ENCODE measurements around the gene HERC6.
"Not testable (repeated sequence)": the region's sequence is repeated elsewhere in the genome, so short reads cannot be mapped to it uniquely, and the experiment has no call there.

HERC6 gene

DNA sequence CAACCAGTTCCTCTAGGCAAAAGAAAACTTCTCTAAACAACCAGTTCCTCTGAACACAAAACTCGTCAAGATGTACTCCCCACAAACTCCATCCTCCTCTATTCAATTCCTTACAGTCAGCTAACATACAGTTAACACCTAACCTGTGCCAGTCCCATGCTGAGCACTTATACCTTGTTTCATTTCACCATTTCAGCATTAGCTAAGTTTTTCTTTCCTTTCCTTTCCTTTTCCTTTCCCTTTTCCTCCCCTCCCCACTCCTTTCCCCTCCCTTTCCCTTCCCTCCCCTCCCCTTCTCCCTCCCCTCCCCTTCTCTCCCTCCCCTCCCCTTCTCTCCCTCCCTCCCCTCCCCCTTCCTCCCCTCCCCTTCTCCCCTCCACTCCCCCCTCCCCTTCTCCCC lies 13.1 kb downstream of the HERC6 start:
- DNase-seq, result no peak

DNA sequence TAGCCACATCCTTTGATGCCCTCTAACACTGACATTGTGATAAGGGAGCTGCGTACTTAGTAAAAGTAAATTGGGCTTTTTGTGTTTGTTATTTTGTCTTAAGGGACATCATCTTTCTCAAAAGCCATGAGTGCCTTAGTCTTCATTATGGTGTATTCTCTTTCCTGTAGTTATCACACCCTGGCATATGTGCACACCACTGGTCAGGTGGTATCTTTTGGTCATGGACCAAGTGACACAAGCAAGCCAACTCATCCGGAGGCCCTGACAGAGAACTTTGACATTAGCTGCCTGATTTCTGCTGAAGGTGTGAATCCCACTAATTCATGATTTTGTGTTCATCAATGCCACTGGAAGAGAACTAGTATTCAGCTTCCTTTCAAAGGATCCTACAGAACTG lies 18.0 kb downstream of the HERC6 start:
- no peak for DNase-seq

GRCh38 chr4:88398381-88398780 lies 19.7 kb downstream of the HERC6 start:
- no peak for DNase-seq

DNA sequence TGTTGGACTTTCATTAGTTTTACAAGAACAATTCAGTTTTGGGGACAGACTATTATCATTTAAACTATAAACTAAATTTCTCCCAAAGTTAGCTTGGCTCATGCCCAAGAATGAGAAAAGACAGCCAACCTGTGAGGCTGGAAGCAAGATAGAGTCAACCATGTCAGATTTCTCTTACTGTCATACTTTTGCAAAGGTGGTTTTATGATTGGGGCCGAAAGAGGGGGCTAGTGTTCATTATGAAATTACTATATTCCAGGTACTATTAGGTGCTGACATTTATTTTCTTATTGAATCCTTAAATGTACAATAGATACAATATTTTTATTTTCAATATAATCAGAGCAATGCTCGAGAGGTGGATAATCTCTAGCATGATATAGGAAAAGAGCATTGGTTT lies 30.6 kb downstream of the HERC6 start:
- DNase-seq, result no peak

DNA sequence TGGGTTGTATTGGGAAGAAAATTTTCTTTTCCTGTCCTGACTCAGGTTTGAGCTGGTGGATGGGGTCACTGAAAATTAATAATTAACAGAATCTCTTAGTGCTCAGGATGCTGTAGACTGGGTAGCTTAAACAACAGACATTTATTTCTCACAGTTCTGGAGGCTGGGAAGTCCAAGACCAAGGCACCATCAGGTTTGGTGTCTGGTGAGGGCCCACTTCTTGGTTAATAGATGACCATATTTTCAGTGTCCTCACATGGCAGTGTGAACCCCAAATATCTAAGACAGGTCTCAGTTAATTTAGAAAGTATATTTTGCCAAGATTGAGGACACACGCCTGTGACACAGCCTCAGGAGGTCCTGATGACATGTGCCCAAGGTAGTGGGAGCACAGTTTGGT lies 31.1 kb downstream of the HERC6 start:
- DNase-seq, result no peak

DNA sequence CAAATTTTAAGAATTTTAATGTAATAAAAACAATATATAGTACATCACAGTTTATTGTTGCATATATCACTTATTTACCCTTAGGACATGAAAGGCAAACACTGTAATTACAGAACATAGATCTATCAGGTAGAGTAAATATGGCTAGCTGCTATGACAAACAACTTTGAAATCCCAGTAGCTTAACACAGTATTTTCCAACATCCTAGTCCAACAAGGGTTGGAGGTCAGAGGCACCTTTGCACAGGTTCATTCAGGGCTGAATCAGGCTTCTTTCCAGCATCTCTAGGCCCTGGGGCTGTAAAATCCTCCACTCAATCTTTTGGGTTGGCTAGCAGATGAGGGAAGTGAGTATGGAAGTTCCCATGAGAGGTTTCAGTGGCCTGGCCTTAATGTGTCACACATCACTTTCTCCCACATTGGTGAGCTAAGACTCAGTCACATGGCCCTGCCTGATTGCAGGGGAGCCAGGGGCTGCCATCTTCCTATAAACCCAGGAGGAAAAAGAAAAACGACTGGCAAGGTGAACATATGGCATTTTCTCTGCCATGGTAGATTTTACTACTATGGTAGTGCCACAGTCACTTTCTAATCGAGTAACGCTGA lies 32.9 kb downstream of the HERC6 start:
- no peak for DNase-seq

- no peak for DNase-seq
Measured at GRCh38 chr4:88413801-88414200, 35.1 kb downstream of the HERC6 start.

DNA sequence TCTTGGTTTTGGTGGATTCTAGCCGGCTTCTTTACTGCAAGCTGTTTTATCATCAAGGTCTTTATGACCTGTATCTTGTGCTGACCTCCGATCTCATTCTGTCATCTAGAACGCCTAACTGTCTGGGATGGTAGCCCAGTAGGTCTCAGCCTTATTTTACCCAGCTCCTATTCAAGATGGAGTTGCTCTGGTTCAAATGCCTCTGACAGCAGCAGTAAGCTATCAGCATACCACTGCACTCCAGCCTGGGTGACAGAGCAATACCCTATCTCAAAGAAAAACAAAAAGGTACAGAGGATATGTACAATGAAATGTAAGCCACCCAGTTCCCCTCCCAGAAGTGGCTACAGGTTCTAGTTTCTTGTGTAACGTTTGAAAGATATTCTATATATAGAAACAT lies 36.1 kb downstream of the HERC6 start:
- DNase-seq, result no peak

DNA sequence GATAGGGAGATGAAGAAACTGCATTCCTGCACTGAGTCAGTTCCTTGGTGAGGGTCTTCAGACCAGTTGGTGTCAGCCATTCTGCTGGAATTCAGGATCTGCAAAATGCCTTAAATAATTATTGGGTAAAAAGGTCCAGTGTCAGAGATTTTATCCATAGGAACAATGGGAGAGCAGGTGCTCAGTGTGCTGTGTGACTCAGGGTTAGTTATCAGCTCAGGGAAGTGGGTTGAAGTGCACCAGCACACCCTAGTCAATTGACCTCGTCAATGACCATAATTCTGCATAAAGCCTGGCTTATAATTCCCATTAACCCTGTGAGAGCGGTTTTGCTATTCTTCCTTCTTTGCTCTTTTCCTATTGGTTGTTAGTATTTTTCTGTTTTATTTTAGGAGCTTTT lies 37.3 kb downstream of the HERC6 start:
- no peak for DNase-seq

- DNase-seq, result no peak
Measured at GRCh38 chr4:88418411-88418810, 39.8 kb downstream of the HERC6 start.

DNA sequence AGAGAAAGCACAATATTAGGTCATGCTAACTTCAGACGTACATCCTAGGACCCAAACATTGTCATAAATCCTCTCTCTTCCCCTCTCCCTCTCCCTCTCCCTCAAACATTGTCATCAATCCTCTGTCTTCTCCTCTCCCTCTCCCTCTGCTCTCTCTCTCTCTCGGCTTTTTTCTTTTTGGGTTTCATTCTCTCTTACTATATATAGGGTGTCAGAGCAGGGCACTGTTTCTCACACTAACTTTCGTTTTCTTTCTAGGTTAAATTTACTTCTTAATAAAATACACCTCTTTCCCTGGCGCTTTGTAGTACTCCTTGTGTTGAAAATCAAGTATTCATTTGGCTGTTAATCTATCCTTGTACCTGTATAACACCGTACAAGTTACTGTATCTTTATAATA lies 41.2 kb downstream of the HERC6 start:
- DNase-seq, result no peak

DNA sequence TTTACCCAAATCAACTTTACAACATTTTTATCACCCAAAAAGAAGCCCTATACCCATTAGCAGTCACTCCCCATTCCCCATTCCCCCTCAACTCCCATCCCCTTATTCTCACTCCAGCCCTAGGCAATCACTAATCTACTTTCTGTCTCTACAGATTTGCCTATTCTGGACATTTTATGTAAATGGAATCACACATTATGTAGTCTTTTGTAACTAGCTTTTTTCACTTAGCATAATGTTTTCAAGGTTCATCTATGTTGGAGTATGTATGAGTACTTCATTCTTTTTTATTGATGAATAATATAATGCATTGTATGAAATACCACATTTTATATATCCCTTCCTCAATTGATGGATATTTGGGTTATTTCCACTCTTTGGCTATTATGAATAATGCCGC lies 42.2 kb downstream of the HERC6 start:
- no peak for DNase-seq

DNA sequence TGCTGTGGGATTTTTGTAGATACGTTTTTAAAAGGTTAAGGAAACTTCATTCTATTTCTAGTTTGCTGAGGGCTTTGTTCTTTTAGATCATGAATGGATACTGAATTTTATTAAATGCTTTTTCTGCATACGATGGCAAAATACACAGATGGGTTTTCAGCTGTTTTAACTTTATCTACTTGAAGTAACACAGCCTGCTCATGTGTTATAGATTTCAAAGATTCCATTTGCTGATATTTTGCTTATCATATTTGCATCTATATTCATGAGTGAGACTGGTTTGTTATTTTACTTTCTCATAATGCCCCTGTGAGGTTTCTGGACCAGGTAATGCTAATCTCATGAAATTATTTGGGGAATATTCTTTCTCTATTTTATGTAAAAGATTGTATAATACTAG lies 43.8 kb downstream of the HERC6 start:
- DNase-seq, result no peak

- no peak for DNase-seq
Measured at GRCh38 chr4:88429401-88429800, 50.7 kb downstream of the HERC6 start.

- DNase-seq, result no peak
Measured at GRCh38 chr4:88435987-88436693, 57.5 kb downstream of the HERC6 start.

DNA sequence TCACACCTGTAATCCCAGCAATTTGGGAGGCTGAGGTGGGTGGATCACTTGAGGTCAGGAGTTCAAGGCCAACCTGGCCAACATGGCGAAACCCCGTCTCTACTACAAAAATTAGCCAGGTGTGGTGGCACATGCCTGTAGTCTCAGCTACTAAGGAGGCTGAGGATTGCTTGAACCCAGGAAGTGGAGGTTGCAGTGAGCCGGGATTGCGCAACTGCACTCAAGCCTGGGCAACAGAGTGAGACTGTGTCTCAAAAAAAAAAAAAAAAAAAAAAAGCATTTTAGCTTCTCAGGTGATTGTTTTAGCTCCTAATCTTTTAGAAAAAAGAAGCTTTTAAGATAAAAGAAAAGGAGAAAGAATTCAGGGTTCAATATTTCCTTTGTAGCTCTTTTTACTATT lies 59.2 kb downstream of the HERC6 start:
- DNase-seq, result not testable (repeated sequence)

- no peak for DNase-seq
Measured at GRCh38 chr4:88439161-88439760, 60.6 kb downstream of the HERC6 start.

DNA sequence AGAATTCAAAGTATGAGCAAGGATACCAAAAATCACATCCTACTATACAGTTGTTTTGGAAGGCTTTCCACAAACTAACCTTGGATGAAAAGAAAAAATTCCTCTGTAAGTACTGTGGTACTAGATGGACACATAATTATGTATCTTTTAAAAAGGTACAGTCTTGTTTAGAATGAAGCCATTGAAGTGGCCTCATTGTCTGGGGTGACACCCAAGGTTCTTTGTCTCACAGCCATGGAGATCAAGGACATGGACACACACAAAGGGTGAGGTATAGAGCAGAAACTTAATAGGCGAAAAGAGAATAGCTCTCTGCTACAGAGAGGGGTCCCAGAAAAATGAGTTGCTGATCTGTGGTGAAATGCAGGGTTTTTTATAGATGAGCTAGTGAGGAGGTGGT lies 61.5 kb downstream of the HERC6 start:
- DNase-seq, result no peak

DNA sequence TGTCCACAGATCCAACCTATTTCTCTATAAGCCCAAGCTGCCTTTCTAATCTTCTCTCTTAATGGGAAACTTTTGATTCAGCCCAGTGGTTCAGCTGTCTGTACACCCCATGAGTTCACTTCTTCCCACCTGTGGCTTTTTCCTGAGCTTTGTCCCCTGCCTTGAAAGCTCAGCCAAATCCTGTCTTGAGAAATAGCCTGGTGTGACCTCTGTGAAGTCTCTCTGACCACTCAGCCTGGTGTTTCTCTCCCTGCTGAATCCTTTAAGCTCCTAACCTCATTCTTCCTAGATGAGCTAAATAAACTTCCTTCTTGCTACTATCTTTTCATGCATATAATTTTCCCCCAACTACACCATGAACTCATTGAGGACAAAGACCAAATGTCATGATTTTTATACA lies 63.0 kb downstream of the HERC6 start:
- no peak for DNase-seq

DNA sequence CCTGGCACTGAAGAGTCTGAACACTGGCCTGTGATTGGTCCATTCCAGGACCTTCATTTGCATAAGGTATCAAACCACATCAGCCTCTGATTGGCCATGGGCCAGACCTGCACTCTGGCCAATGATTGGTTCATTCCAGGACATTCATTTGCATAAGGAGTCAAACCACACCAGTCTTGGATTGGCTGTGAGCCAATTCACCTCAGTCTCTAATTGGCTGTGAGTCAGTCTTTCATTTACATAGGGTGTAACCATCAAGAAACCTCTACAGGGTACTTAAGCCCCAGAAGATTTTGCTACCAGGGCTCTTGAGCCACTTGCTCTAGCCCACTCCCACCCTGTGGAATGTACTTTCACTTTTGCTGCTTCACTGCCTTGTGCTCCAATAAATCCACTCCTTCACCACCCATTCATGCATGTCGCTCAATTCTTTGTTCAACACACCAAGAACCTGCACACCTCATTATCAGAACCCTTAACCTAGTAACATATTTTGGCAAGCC lies 64.1 kb downstream of the HERC6 start:
- DNase-seq, result no peak

DNA sequence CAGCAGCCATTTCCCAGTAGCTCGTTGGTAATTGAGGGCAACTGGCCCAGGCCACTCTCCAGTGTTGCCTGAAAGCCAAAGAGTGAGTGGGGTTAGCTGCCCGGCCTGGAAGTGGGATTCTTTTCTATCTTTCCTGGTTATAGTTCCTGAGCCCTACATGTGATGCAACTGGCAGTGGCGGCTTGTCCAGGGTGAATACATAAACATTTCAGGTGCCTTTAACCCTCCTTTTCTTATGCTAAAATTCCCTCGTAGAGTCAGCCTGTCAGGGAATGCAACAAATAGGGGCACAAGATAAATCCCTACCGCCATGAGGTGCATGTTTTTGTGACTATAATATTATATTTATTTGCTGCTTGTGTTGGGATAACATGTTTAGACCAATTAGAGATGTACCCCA lies 64.8 kb downstream of the HERC6 start:
- no peak for DNase-seq

DNA sequence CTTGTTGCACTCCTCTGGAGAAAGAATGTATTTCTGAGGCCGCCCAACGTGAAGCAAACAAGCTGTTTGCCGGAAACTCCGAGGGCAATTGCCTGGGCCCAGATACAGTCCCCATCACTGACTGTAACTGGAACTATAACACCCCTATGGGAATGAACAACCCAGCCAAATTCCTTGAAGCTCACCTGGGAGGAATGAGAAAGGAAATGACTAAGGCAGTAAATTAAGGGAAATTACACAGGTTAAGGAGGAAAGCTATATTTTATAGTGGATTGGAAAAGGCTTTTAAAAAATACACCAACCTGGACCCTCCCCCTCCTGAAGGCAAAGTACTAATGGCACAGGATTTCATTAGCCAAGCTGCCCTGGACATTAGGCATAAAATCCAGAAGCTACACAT lies 66.6 kb downstream of the HERC6 start:
- no peak for DNase-seq

GRCh38 chr4:88446124-88446523 lies 67.5 kb downstream of the HERC6 start:
- DNase-seq, result no peak

DNA sequence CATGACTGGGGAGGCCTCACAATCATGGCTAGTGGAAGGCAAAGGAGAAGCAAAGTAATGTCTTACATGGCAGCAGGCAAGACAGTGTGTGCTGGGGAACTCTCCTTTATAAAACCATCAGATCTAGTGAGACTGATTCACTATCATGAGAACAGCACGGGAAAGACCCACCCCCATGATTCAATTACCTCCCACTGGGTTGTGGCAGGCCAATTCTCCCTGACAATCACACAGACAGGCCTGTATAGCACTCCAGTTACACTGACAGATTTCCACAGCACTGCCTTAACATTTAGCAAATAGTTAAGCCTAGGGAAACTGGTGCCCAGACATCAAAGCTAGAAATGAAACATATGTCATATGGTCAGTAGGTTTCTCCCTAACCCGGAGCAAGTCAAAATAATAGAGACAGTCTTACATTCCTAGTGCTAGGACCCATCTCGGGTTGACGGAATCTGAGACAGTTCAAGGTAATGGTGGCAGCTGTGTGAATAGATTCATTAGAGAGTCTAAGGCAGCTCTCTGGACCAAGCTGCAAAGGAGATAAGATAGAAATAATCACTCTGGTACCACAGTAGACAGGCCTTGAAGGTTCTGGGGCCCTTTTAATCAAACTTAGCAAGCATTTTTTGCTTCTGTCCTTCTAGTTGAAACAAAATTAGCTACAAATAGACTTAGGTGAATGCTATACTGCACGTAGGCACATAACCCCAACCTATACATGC lies 68.9 kb downstream of the HERC6 start:
- DNase-seq, result no peak
